ENCODE data around the gene SPACA7.
A peak's percentile ranks its signal among the peaks of the same experiment; 100 is the strongest.
"Not testable (repeated sequence)": the region's sequence is repeated elsewhere in the genome, so short reads cannot be mapped to it uniquely, and the experiment has no call there.

Gene SPACA7

GRCh38 chr13:112424098-112424497 lies 47.9 kb downstream of the SPACA7 start:
- no peak for DNase-seq (ENCODE audit: low spot score)

GRCh38 chr13:112428704-112429103 lies 52.5 kb downstream of the SPACA7 start:
- DNase-seq (ENCODE audit: low spot score), result no peak

- DNase-seq (ENCODE audit: low spot score), result no peak
Measured at GRCh38 chr13:112431734-112432133, 55.6 kb downstream of the SPACA7 start.

GRCh38 chr13:112432734-112433133 lies 56.6 kb downstream of the SPACA7 start:
- DNase-seq (ENCODE audit: low spot score), result not testable (repeated sequence)

GRCh38 chr13:112433517-112433916 lies 57.4 kb downstream of the SPACA7 start:
- not testable (repeated sequence) for DNase-seq (ENCODE audit: low spot score)

- no peak for DNase-seq (ENCODE audit: low spot score)
Measured at GRCh38 chr13:112434032-112434431, 57.9 kb downstream of the SPACA7 start.

GRCh38 chr13:112434937-112435523 lies 58.9 kb downstream of the SPACA7 start:
- no peak for DNase-seq (ENCODE audit: low spot score)

GRCh38 chr13:112435973-112436372 lies 59.8 kb downstream of the SPACA7 start:
- no peak for DNase-seq (ENCODE audit: low spot score)

GRCh38 chr13:112438094-112438493 lies 61.9 kb downstream of the SPACA7 start:
- DNase-seq (ENCODE audit: low spot score), result no peak

GRCh38 chr13:112438515-112438914 lies 62.4 kb downstream of the SPACA7 start:
- no peak for DNase-seq (ENCODE audit: low spot score)

- no peak for DNase-seq (ENCODE audit: low spot score)
Measured at GRCh38 chr13:112441226-112441625, 65.1 kb downstream of the SPACA7 start.

- no peak for DNase-seq (ENCODE audit: low spot score)
Measured at GRCh38 chr13:112441779-112442310, 65.7 kb downstream of the SPACA7 start.

- DNase-seq (ENCODE audit: low spot score), result no peak
Measured at GRCh38 chr13:112442483-112443090, 66.4 kb downstream of the SPACA7 start.

GRCh38 chr13:112443191-112443994 lies 67.2 kb downstream of the SPACA7 start:
- no peak for DNase-seq (ENCODE audit: low spot score)

GRCh38 chr13:112443995-112444311 lies 67.8 kb downstream of the SPACA7 start:
- peak; percentile 27 for DNase-seq (ENCODE audit: low spot score)

- no peak for DNase-seq (ENCODE audit: low spot score)
Measured at GRCh38 chr13:112444416-112445399, 68.6 kb downstream of the SPACA7 start.

GRCh38 chr13:112445411-112446271 lies 69.5 kb downstream of the SPACA7 start:
- DNase-seq (ENCODE audit: low spot score), result no peak

GRCh38 chr13:112446347-112446861 lies 70.2 kb downstream of the SPACA7 start:
- DNase-seq (ENCODE audit: low spot score), result no peak

GRCh38 chr13:112446867-112447266 lies 70.7 kb downstream of the SPACA7 start:
- no peak for DNase-seq (ENCODE audit: low spot score)

- no peak for DNase-seq (ENCODE audit: low spot score)
Measured at GRCh38 chr13:112447306-112447705, 71.2 kb downstream of the SPACA7 start.

All from hematopoietic multipotent progenitor cell treated with erythropoietin and hydrocortisone succinate and interleukin-3 and kit ligand, for 15 days (in vitro differentiated cells).